GM12875 (cell line): ENCODE results near the gene ARL15.

Source experiments
- H3K4me3 ChIP-seq: one replicate; pipeline ENCODE4 v1.5.1; 2011; ENCODE audit warnings: low read depth, low read length, control low read depth
- CTCF ChIP-seq: IDR thresholded peaks from 2 replicates; pipeline ENCODE4 v1.5.1; 2011; ENCODE audit warnings: low read depth, mild to moderate bottlenecking, control low read depth, inconsistent platforms, low read length, moderate library complexity, borderline replicate concordance; ENCODE audit not compliant: insufficient read depth

Gene ARL15

DNA sequence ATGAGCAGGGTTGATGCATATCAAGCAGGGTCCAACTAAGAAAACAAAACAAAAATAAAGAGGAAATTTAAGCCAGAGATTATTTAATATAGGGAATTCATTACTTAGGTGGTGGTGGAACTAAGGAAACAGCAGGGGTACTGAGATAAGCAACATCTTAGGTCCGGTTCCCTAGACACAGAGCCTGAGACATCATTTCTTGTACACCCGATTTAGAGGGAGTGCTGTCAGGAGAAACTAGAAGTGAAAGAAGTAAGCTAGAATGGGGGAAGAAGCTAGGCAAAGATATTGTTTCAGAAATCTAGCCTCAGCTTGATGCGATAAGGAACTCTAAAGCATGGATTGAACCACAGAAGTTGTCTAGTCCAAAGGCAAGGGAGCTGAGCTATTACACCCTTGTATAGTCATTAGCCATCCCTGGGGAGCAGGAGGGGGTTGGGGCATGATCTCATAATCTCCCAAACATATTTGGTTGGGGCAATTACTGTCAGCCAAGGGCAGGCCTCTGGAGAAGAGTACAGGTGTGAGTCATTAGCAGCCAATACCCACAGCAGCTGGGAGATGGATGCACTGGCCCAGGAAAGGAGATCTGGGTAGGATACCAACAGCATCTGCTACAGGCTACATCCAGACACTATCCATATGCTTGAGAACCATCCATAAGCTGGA lies 194.5 kb downstream of the ARL15 start:
- no peak for TF ChIP-seq CTCF
- no peak overlapping the region for H3K4me3 ChIP-seq

DNA sequence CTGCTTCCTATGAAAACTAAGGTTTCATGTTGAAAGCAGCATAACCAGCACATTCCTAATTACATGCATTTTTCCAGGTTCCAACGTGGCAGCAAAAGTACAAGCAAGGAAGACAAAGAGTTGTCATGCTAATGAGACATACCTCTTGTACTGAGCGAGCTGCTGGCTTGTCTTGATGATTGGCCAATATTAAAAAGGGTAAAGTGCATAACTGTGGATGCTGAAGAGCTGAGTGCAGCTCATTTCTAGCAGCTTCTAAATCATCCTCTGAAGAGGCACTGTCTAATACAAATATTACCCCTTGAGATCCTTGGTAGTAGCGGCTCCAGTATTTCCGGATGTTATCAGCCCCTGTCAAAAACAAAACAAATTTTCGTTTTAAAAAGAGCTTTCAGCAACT lies 197.3 kb downstream of the ARL15 start:
- no peak overlapping the region for H3K4me3 ChIP-seq
- TF ChIP-seq CTCF = no peak

DNA sequence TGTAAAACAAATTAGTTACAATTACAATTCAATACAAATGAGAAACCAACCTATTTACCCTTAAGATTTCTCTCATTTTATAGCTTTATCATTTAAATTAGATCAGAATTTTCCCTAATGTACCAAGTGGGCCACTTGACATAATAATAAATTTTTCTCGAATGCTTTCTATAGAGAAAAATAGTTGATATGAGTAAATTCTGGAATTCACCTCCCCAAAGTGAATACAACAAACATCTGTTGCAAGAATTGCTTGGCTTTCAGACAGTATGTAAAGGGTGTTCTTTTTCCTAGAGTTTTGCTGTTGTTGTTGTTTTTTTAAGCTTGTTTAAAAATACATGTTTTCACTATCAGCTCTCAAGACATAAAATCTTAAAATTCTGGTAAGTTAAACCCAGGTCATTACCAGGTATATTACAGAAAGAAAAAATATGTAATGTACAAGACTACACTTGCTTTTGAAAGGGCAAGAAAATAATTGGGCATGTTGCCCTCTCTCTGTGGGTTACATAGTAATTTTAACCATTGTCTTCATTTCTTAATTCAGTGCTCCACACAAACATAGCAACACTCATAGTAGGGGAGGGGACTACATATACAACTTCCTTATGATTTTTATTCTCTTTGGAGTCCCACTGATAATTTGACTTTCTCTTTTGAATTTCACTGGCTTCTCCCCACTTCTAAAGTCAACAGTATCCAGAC lies 200.6 kb downstream of the ARL15 start:
- no peak overlapping the region for H3K4me3 ChIP-seq
- TF ChIP-seq CTCF = no peak

DNA sequence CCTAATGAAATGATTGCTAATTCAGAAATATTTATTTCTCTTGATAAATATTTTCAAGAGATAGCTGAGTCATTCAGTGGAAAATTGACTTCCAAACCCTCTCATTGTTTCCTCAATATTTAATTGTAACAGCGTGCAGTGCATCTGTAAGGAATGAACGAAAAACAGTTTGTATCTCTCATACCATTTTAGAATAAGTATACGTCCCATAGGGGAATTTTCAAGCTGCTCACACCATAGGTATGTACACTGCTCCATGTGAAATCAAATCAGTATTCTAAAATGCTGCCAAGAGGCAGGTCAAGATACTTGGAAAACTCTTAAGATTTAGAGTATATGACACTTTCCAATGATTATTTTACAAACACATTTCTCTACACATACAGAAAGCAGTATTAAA lies 202.2 kb downstream of the ARL15 start:
- no peak overlapping the region for H3K4me3 ChIP-seq
- no peak for TF ChIP-seq CTCF

GRCh38 chr5:54103871-54104270 lies 206.5 kb downstream of the ARL15 start:
- TF ChIP-seq CTCF = no peak
- H3K4me3 ChIP-seq = no peak overlapping the region

DNA sequence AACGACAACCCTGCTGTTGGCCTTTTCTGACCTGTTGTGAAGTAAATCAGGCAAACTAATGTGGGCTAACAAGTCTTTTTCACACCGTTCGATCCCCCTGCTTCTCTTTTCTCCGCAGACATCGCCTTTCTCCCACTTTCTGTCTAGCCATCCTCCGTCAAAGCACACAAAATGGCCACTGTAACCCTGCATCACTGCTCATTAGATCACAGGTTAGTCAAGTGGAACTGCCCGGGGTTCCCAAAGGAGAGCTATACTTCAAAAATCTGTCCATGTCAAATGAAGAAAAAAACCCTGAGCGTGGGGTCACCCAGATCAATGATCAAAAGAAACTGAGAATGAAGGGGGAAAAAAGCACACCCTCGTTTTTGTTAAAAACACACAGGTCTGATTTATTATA lies 212.1 kb downstream of the ARL15 start:
- no peak overlapping the region for H3K4me3 ChIP-seq
- no peak for TF ChIP-seq CTCF

GRCh38 chr5:54095969-54096368 lies 214.4 kb downstream of the ARL15 start:
- H3K4me3 ChIP-seq = no peak overlapping the region
- no peak for TF ChIP-seq CTCF
